Ramos (cell line): Measurements from ENCODE around the gene TMEM252.

Experiments
- in situ Hi-C: fragments of 300-500 bp; cut with MboI; formaldehyde crosslinking; loops from one replicate; pipeline ENCODE4 v1.14.3; 2022; ENCODE audit warnings: low sequenced_read_pairs; ENCODE audit not compliant: unreplicated experiment

TMEM252 gene

DNA sequence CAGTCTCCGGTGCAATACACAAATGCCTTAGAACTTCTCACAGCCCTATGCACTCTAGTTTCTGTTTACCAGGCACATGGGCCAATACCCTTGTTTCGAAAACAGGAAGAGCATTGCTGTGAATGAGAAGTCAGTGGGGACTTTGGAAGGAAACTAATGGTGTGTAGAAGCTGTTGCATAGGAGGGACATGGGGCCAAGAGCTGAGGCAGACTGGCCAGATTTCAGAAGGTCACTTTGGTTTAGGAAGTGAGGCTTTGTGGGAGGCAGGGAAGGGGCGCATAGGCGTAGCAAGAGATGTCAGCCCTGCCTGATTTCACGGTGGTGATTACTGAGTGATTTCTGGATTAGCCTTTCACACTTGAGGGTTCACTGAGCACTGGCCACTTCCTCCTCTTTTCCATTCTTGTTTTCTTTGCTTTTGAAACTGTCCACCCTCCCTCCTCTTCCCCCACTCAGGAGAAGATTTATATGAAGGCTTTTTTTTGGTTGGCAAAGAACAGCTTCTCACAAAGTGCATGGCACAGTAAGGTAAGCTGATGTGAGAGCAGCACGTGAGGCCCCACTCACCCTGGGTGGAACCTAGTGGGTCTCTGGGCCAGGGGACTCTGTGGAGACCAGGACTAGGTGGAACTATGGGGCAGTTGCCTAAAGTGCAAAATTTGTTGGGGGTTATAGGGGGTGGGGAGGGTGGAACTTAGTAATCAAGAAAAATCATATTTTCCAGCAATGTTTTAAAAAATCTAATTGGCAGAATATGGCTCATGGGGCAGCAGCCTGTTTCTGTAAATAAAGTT lies 6.1 kb upstream of the TMEM252 start:
- in situ Hi-C loops = no loop called here

DNA sequence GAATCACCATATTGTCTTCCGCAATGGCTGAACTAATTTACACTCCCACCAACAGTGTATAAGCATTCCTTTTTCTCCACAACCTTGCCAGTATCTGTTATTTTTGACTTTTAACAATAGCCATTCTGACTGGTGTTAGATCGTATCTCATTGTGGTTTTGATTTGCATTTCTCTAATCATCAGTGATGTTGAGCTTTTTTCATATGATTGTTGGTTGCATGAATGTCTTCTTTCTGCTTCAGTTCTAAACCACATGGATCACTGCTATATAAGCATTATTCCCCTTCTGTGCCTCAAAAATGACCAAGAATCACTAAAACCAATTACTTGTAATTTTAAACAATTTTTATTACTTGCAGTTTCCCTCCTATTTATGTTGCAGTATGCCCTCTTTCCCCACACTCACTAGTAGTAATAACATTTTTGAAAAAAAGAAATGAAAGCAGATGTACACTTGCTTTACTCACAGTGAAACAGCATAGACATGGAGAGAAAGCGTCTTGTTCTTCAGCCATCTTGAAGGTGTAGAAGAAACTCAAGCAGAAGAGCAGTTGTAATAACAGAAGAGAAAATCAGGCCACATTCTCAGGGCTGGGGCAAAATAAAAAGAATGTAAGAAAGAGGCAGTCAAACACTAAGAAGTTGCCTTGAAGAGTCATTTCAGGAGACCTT lies 4.5 kb upstream of the TMEM252 start:
- in situ Hi-C loops = no loop called here

- in situ Hi-C loops = no loop called here
Measured at GRCh38 chr9:68541568-68541967, 885 bp upstream of the TMEM252 start.

GRCh38 chr9:68538200-68538599 lies 2.5 kb downstream of the TMEM252 start:
- in situ Hi-C loops = no loop called here

DNA sequence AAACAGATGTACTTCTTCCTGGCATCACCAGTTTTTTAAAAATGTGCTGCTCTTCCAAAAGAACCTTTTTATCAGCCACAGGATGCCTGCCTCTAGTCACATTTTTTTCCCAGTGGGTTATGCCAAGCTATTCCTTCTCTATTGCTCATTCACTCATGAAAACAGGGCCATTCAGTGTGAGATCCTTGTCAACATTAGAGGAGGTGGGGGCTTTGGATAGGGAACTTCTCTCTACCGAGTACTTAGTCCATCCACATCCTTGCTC lies 3.1 kb downstream of the TMEM252 start:
- in situ Hi-C loops = no loop called here

- in situ Hi-C loops = no loop called here
Measured at GRCh38 chr9:68536876-68537615, 3.6 kb downstream of the TMEM252 start.

GRCh38 chr9:68533678-68534077 lies 7.0 kb downstream of the TMEM252 start:
- in situ Hi-C loops = no loop called here

DNA sequence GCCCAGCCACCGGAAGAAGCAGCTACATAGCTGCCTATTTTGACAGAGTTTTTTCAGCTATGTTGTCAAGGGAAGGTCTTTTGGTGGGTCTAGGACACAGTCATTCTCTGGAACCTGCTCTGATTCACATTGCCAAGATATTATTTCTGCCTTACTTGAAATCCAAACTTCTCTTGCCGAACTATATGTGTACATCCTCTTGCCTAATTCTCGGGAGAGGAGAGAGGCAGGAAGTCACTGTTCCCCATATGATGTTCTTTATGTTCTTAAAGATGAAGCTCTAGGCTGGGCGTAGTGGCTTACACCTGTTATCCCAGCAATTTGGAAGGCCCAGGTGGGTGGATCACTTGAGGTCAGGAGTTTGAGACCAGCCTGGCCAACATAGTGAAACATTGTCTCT lies 8.6 kb downstream of the TMEM252 start:
- in situ Hi-C loops = no loop called here

DNA sequence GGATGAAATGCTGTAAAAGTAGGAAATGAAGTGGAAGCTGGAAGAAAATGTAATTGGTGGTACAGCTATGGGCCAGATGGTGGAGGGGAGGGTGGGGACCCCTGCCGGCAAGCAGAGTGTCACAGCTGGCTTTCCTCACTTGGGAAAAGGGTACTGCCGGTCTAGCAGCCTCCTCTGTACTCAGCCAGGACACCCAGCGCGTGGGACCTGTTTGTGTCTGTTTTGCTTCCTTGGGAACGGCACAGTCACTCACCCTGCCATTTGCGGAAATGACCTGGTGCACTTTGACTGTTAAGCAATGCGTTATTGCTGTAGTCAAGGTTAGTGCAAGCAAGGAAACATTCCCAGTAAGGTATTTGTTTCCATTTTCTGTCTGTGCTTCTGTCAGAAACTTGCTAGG lies 10.1 kb downstream of the TMEM252 start:
- in situ Hi-C loops = no loop called here

DNA sequence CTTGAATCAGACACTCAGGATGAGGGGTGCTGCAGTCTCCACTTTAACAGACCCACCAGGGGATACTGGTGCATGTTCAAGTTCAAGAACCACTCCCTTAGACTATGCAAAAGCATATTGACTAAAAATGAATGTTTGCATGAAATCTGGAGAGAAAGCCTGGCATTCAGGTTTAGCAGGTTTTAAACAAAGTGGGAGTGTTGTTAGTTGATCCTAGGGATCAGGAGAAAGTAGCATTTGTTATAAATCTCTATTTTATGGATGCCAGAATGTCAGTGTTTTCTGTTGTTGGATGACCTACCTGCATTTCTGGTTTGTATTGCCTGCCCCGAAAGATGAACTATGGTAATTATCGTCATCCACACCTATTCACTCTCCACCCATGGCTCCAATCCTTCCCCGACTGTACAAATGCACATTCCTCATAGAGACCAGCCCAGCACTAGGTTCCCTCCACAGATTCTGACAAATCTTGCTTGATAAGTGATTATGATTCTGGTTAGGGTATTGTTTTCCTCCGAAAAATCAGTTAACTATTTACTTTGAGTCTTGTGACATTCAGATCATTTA lies 17.2 kb downstream of the TMEM252 start:
- in situ Hi-C loops = loop anchor here (5.0 kb wide), 1 partner anchor 41 kb away; no protein-coding TSS in a partner anchor

- in situ Hi-C loops = loop anchor here (5.0 kb wide), 1 partner anchor 41 kb away; no protein-coding TSS in a partner anchor
Measured at GRCh38 chr9:68522954-68523353, 17.7 kb downstream of the TMEM252 start.

GRCh38 chr9:68522131-68522530 lies 18.6 kb downstream of the TMEM252 start:
- in situ Hi-C loops = loop anchor here (5.0 kb wide), 1 partner anchor 40 kb away; no protein-coding TSS in a partner anchor

DNA sequence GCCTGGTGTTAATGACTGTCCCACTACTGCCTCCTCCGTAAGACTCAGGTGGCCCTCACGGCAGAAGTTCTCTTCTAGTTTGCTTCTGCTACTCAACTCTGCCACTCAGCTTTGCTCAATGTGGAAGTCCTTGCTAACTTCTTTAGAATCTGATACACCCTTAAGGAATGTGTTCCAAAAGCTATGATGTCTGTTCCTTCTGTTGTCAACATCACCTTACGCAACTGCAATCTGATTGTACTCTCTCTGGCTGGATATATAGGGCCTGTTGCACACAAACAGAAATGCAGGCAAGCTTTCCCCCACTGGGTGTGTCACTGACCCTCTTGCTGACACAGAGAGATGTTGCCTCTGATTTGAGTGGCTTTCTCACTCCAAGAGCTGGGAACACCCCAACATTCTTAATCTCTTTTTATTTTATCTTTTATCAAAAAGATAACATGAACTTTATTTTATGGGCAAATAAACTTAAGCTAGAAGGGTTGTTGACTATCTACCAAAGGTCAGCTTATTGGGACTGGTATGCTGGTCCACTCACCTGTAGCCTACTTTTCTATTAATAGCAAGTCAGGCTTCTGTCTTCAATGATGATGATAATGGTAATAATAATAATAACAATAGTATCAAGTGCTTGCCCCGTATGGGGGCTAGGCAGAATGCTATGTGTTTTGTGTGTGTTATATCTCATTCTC lies 25.2 kb downstream of the TMEM252 start:
- in situ Hi-C loops = no loop called here

- in situ Hi-C loops = no loop called here
Measured at GRCh38 chr9:68513981-68514380, 26.7 kb downstream of the TMEM252 start.

GRCh38 chr9:68513385-68513784 lies 27.3 kb downstream of the TMEM252 start:
- in situ Hi-C loops = no loop called here

DNA sequence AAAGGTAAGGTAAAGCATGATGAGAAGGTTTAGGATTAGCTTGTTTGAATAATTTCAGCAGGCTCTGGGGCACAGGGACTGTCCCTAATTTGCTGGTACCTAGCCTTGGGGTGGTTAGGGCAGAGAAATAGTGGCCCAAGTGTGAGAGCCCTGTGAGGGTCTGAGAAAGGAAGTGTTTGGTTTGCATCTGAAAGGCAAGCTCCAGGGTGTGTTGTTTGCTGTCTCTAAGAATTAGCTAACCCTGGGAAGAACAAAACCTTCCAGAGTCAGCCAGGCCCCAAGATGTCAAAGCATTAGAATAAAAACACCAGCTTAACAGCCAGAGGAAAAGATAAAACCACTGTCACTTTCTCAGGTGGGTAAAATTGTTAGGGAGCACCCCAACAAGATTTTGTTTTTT lies 31.0 kb downstream of the TMEM252 start:
- in situ Hi-C loops = loop anchor here (10.0 kb wide), 1 partner anchor 55 kb away; no protein-coding TSS in a partner anchor

- in situ Hi-C loops = loop anchor here (10.0 kb wide), 1 partner anchor 56 kb away; no protein-coding TSS in a partner anchor
Measured at GRCh38 chr9:68508547-68508946, 32.1 kb downstream of the TMEM252 start.

DNA sequence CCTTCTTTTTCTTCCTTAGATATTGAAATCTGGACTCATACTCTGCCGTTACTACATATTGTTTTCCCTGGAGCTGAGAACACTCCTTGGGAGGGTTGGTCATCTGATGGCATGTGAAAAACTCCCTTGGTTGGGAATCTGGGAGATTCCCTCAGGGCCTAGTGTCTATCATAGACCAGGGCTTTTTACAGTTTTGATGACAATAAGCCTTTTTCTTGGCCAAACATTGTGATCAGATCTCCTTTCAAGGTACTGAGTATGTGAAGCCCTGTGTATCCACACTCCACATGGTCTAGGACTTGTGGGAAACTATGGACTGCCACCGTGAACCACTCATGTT lies 32.9 kb downstream of the TMEM252 start:
- in situ Hi-C loops = loop anchor here (10.0 kb wide), 1 partner anchor 57 kb away; no protein-coding TSS in a partner anchor

- in situ Hi-C loops = loop anchor here (10.0 kb wide), 1 partner anchor 58 kb away; no protein-coding TSS in a partner anchor
Measured at GRCh38 chr9:68507130-68507805, 33.4 kb downstream of the TMEM252 start.
